ENCODE measurements around the gene GJB1. TPM values are rescaled to one million over a fixed set of nuclear protein-coding genes. Genes with fewer than 3 reads are reported as not detected.
A peak's percentile ranks its signal among the peaks of the same experiment; 100 is the strongest.

GJB1 gene
- total RNA-seq, 2 experiments from 2014 or later: not detected

- POLR2A ChIA-PET: no interaction called here
- peaks cover 8% of the 10 kb centered on the region for H3K36me3 Mint-ChIP-seq (ENCODE audit: low read depth)
- CTCF ChIA-PET: interaction anchor here (0.6 to 1.4 kb wide), 3 partner anchors 13 to 144 kb away, joined by 3 to 4 read pairs (median 3); no protein-coding TSS in a partner anchor
- no peaks in the 10 kb centered on the region for H3K9me3 Mint-ChIP-seq
- no peak overlapping the region for H3K4me3 Mint-ChIP-seq
- H3K27ac Mint-ChIP-seq: peak overlapping the region; percentile 57
- H3K27me3 Mint-ChIP-seq: no peaks in the 10 kb centered on the region
- DNase-seq: no peak
- H3K4me1 Mint-ChIP-seq: peaks cover 24% of the 10 kb centered on the region
Observed at GRCh38 chrX:71184803-71185495, 38.1 kb upstream of the GJB1 start.

- ChIA-PET POLR2A (interaction anchor here (0.7 kb wide), 1 partner anchor 9 kb away, joined by 3 read pairs; no protein-coding TSS in a partner anchor), CTCF (no interaction called here)
- DNase-seq: no peak
- no peaks in the 10 kb centered on the region for H3K27me3 Mint-ChIP-seq
- H3K4me3 Mint-ChIP-seq: no peak overlapping the region
- no peak overlapping the region for H3K27ac Mint-ChIP-seq
- H3K36me3 Mint-ChIP-seq (ENCODE audit: low read depth): peaks cover 13% of the 10 kb centered on the region
- H3K4me1 Mint-ChIP-seq: peaks cover 25% of the 10 kb centered on the region
- no peaks in the 10 kb centered on the region for H3K9me3 Mint-ChIP-seq
Observed at GRCh38 chrX:71191248-71191647, 31.8 kb upstream of the GJB1 start.

- H3K27me3 Mint-ChIP-seq: no peaks in the 10 kb centered on the region
- no peaks in the 10 kb centered on the region for H3K9me3 Mint-ChIP-seq
- peaks cover 4% of the 10 kb centered on the region for H3K36me3 Mint-ChIP-seq (ENCODE audit: low read depth)
- peak overlapping the region; percentile 78 for H3K4me3 Mint-ChIP-seq
- peaks cover 38% of the 10 kb centered on the region for H3K4me1 Mint-ChIP-seq
- ChIA-PET POLR2A (interaction anchor here (0.6 kb wide), 1 partner anchor 14 kb away, joined by 4 read pairs; no protein-coding TSS in a partner anchor), CTCF (interaction anchor here (0.6 to 1.4 kb wide), 2 partner anchors 14 kb away, joined by 3 to 5 read pairs; no protein-coding TSS in a partner anchor)
- H3K27ac Mint-ChIP-seq: peak overlapping the region; percentile 88
- no peak for DNase-seq
Observed at GRCh38 chrX:71195964-71196649, 26.9 kb upstream of the GJB1 start.

- no peaks in the 10 kb centered on the region for H3K36me3 Mint-ChIP-seq (ENCODE audit: low read depth)
- peak overlapping the region; percentile 91 for H3K27ac Mint-ChIP-seq
- DNase-seq: no peak
- peak overlapping the region; percentile 91 for H3K4me3 Mint-ChIP-seq
- no peaks in the 10 kb centered on the region for H3K9me3 Mint-ChIP-seq
- H3K27me3 Mint-ChIP-seq: no peaks in the 10 kb centered on the region
- ChIA-PET POLR2A (interaction anchor here (1.1 kb wide), 1 partner anchor 85 kb away, joined by 7 read pairs; the partner anchor contains the start of gene NONO), CTCF (interaction anchor here (0.6 to 2.0 kb wide), 6 partner anchors 13 to 252 kb away, joined by 3 to 6 read pairs (median 4); no protein-coding TSS in a partner anchor)
- peaks cover 30% of the 10 kb centered on the region for H3K4me1 Mint-ChIP-seq
Observed at GRCh38 chrX:71198066-71198465, 25.0 kb upstream of the GJB1 start.

GRCh38 chrX:71199252-71200008 lies 23.6 kb upstream of the GJB1 start:
- peaks cover 27% of the 10 kb centered on the region for H3K4me1 Mint-ChIP-seq
- CTCF ChIA-PET: no interaction called here
- no peaks in the 10 kb centered on the region for H3K36me3 Mint-ChIP-seq (ENCODE audit: low read depth)
- POLR2A ChIA-PET: no interaction called here
- no peak overlapping the region for H3K4me3 Mint-ChIP-seq
- no peak overlapping the region for H3K27ac Mint-ChIP-seq
- H3K27me3 Mint-ChIP-seq: no peaks in the 10 kb centered on the region
- no peak for DNase-seq
- H3K9me3 Mint-ChIP-seq: no peaks in the 10 kb centered on the region

GRCh38 chrX:71210816-71211215 lies 12.2 kb upstream of the GJB1 start:
- H3K9me3 Mint-ChIP-seq: no peaks in the 10 kb centered on the region
- H3K4me3 Mint-ChIP-seq: no peak overlapping the region
- H3K27ac Mint-ChIP-seq: no peak overlapping the region

GRCh38 chrX:71212536-71212935 lies 10.5 kb upstream of the GJB1 start:
- no peak for DNase-seq
- ChIA-PET POLR2A (no interaction called here), CTCF (interaction anchor here (1.5 kb wide), 1 partner anchor 15 kb away, joined by 4 read pairs; no protein-coding TSS in a partner anchor)
- Mint-ChIP-seq H3K36me3 (ENCODE audit: low read depth) (no peaks in the 10 kb centered on the region), H3K4me1 (peaks cover 6% of the 10 kb centered on the region), H3K27me3 (peaks cover 6% of the 10 kb centered on the region), H3K4me3 (no peak overlapping the region), H3K27ac (no peak overlapping the region), H3K9me3 (no peaks in the 10 kb centered on the region)

More at GRCh38 chrX:71210816-71211215, 12.2 kb upstream of the GJB1 start:
- Mint-ChIP-seq H3K36me3 (ENCODE audit: low read depth) (no peaks in the 10 kb centered on the region), H3K27me3 (peaks cover 6% of the 10 kb centered on the region), H3K4me1 (no peaks in the 10 kb centered on the region)
- ChIA-PET POLR2A (no interaction called here), CTCF (interaction anchor here (0.8 kb wide), 1 partner anchor 31 kb away, joined by 4 read pairs; no protein-coding TSS in a partner anchor)
- DNase-seq: no peak

GRCh38 chrX:71214152-71214551 lies 8.9 kb upstream of the GJB1 start:
- no peak overlapping the region for H3K4me3 Mint-ChIP-seq
- peaks cover 6% of the 10 kb centered on the region for H3K27me3 Mint-ChIP-seq
- H3K27ac Mint-ChIP-seq: no peak overlapping the region
- ChIA-PET POLR2A (no interaction called here), CTCF (interaction anchor here (1.2 kb wide), 1 partner anchor 9 kb away, joined by 4 read pairs; the partner anchor contains the start of gene GJB1)
- no peaks in the 10 kb centered on the region for H3K36me3 Mint-ChIP-seq (ENCODE audit: low read depth)
- no peaks in the 10 kb centered on the region for H3K9me3 Mint-ChIP-seq
- no peak for DNase-seq
- H3K4me1 Mint-ChIP-seq: peaks cover 6% of the 10 kb centered on the region

- Mint-ChIP-seq H3K27ac (no peak overlapping the region), H3K4me1 (peaks cover 6% of the 10 kb centered on the region), H3K27me3 (peaks cover 6% of the 10 kb centered on the region), H3K9me3 (no peaks in the 10 kb centered on the region), H3K36me3 (ENCODE audit: low read depth) (no peaks in the 10 kb centered on the region), H3K4me3 (no peak overlapping the region)
- ChIA-PET CTCF (interaction anchor here (1.2 kb wide), 1 partner anchor 9 kb away, joined by 4 read pairs; the partner anchor contains the start of gene GJB1), POLR2A (no interaction called here)
- no peak for DNase-seq
Observed at GRCh38 chrX:71214604-71215337, 8.3 kb upstream of the GJB1 start.

GRCh38 chrX:71215338-71215912 lies 7.6 kb upstream of the GJB1 start:
- POLR2A ChIA-PET: no interaction called here
- CTCF ChIA-PET: no interaction called here
- Mint-ChIP-seq H3K4me1 (peaks cover 6% of the 10 kb centered on the region), H3K4me3 (no peak overlapping the region), H3K27me3 (peaks cover 5% of the 10 kb centered on the region), H3K27ac (no peak overlapping the region), H3K36me3 (ENCODE audit: low read depth) (no peaks in the 10 kb centered on the region), H3K9me3 (no peaks in the 10 kb centered on the region)
- DNase-seq: no peak

- ChIA-PET POLR2A (no interaction called here), CTCF (no interaction called here)
- Mint-ChIP-seq H3K9me3 (no peaks in the 10 kb centered on the region), H3K4me3 (no peak overlapping the region), H3K27me3 (peaks cover 5% of the 10 kb centered on the region), H3K4me1 (peaks cover 6% of the 10 kb centered on the region), H3K36me3 (ENCODE audit: low read depth) (no peaks in the 10 kb centered on the region), H3K27ac (no peak overlapping the region)
- no peak for DNase-seq
Observed at GRCh38 chrX:71216485-71216884, 6.5 kb upstream of the GJB1 start.

- ChIA-PET CTCF (interaction anchor here (1.0 kb wide), 1 partner anchor 16 kb away, joined by 3 read pairs; no protein-coding TSS in a partner anchor), POLR2A (no interaction called here)
- H3K4me3 Mint-ChIP-seq: no peak overlapping the region
Observed at GRCh38 chrX:71217298-71217697, 5.7 kb upstream of the GJB1 start.

More at GRCh38 chrX:71217298-71217697, 5.7 kb upstream of the GJB1 start:
- Mint-ChIP-seq H3K9me3 (no peaks in the 10 kb centered on the region), H3K4me1 (peaks cover 6% of the 10 kb centered on the region), H3K36me3 (ENCODE audit: low read depth) (no peaks in the 10 kb centered on the region), H3K27me3 (peaks cover 5% of the 10 kb centered on the region), H3K27ac (no peak overlapping the region)
- DNase-seq: no peak
